Progenitor cell of endocrine pancreas (in vitro differentiated cells): ENCODE data around the gene IBA57. TPM values are rescaled to one million over a fixed set of nuclear protein-coding genes. Genes with fewer than 3 reads are reported as not detected.

Experiments
- DNase-seq: peaks from one replicate; pipeline ENCODE4 v3.0.0; 2021; ENCODE audit warnings: low spot score; ENCODE audit not compliant: unreplicated experiment
- H3K27ac Mint-ChIP-seq: 2 replicates; pipeline ENCODE4 v1.8.0; 2021; ENCODE audit warnings: mild to moderate bottlenecking, moderate library complexity, mixed read lengths
- H3K27me3 Mint-ChIP-seq: 2 replicates; pipeline ENCODE4 v1.8.0; 2021; ENCODE audit warnings: mixed read lengths
- H3K36me3 Mint-ChIP-seq: 2 replicates; pipeline ENCODE4 v1.8.0; 2022; ENCODE audit warnings: mixed read lengths; ENCODE audit not compliant: insufficient read depth
- H3K4me1 Mint-ChIP-seq: 2 replicates; pipeline ENCODE4 v1.8.0; 2021; ENCODE audit warnings: low read depth, mixed read lengths
- H3K4me3 Mint-ChIP-seq: 2 replicates; pipeline ENCODE4 v1.8.0; 2021; ENCODE audit warnings: low read depth, mild to moderate bottlenecking, moderate library complexity, mixed read lengths
- H3K9me3 Mint-ChIP-seq: 2 replicates; pipeline ENCODE4 v1.8.0; 2021; ENCODE audit warnings: low read depth, mixed read lengths
- total RNA-seq: library from RNA; stranded (reverse); gene quantifications from 2 replicates; pipeline ENCODE4 v1.2.1, GENCODE V29; 2021
- TF ChIP-seq, protein P1 (sequence below): fragments of 200-600 bp; sonication (generic); IDR thresholded peaks from one replicate; pipeline ENCODE4 v1.5.0; 2021; ENCODE audit warnings: antibody characterized with exemption, mild to moderate bottlenecking; ENCODE audit not compliant: unreplicated experiment

The IBA57 gene
- total RNA-seq, 1 donor from 2014 or later: 11.2 TPM

DNA sequence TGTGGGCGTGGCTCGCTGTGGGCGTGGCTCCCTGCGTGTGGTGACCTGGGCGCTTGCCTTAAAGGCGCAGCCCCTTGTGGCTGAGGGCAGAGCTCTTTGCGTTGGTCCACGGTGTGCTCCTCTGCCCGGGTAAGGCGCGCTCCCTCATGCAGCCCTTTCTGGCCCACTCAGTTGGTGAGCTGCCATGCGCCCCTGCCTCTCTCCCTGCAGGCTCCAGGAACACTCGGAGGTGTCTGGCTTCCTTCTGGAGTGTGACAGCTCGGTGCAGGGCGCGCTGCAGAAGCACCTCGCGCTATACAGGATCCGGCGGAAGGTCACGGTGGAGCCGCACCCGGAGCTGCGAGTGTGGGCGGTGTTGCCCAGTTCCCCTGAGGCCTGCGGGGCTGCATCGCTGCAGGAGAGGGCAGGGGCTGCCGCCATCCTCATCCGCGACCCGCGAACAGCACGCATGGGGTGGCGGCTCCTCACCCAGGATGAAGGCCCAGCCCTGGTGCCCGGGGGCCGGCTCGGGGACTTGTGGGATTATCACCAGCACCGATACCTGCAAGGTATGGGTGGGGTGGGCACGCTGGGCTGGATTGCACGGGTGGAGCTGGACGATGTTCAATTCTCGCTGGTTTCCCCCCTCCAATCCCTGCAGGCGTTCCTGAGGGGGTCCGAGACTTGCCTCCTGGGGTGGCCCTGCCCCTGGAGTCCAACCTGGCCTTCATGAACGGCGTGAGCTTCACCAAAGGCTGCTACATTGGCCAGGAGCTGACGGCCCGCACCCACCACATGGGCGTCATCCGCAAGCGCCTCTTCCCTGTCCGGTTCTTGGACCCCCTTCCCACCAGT lies 9.1 kb downstream of the IBA57 start:
- DNase-seq: no peak
- no peaks in the 10 kb centered on the region for H3K27me3 Mint-ChIP-seq
- TF ChIP-seq, protein P1, sequence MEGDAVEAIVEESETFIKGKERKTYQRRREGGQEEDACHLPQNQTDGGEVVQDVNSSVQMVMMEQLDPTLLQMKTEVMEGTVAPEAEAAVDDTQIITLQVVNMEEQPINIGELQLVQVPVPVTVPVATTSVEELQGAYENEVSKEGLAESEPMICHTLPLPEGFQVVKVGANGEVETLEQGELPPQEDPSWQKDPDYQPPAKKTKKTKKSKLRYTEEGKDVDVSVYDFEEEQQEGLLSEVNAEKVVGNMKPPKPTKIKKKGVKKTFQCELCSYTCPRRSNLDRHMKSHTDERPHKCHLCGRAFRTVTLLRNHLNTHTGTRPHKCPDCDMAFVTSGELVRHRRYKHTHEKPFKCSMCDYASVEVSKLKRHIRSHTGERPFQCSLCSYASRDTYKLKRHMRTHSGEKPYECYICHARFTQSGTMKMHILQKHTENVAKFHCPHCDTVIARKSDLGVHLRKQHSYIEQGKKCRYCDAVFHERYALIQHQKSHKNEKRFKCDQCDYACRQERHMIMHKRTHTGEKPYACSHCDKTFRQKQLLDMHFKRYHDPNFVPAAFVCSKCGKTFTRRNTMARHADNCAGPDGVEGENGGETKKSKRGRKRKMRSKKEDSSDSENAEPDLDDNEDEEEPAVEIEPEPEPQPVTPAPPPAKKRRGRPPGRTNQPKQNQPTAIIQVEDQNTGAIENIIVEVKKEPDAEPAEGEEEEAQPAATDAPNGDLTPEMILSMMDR: no peak
- H3K27ac Mint-ChIP-seq: no peak overlapping the region
- H3K36me3 Mint-ChIP-seq: no peaks in the 10 kb centered on the region
- H3K4me3 Mint-ChIP-seq: no peak overlapping the region
- H3K9me3 Mint-ChIP-seq: no peaks in the 10 kb centered on the region
- H3K4me1 Mint-ChIP-seq: no peaks in the 10 kb centered on the region

- H3K9me3 Mint-ChIP-seq: no peaks in the 10 kb centered on the region
- TF ChIP-seq, protein P1: no peak
- H3K36me3 Mint-ChIP-seq: no peaks in the 10 kb centered on the region
- H3K27me3 Mint-ChIP-seq: no peaks in the 10 kb centered on the region
- no peak overlapping the region for H3K27ac Mint-ChIP-seq
- no peak for DNase-seq
- H3K4me1 Mint-ChIP-seq: no peaks in the 10 kb centered on the region
- no peak overlapping the region for H3K4me3 Mint-ChIP-seq
Observed at GRCh38 chr1:228175316-228176023, 9.9 kb downstream of the IBA57 start.

DNA sequence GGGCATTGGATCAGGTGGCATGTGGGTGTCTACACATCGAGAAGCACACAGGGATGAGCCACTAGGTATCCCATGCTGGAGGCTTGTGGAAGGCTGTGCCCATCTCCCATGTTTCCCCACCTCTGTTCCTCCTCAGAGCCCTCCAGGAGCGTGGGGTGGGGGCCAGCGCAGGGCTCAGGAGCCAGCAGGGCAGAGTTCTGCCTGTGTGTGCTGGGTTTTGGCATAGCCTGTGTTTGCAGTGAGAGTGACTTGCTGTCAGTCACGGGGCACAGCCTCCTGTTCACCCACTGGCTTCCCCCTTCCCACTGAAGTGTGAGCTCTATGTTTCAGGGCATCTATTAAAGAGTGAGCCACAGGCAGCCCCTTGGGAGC lies 10.4 kb downstream of the IBA57 start:
- Mint-ChIP-seq H3K36me3 (no peaks in the 10 kb centered on the region), H3K27me3 (no peaks in the 10 kb centered on the region), H3K9me3 (no peaks in the 10 kb centered on the region), H3K27ac (no peak overlapping the region), H3K4me3 (no peak overlapping the region), H3K4me1 (no peaks in the 10 kb centered on the region)
- no peak for DNase-seq
- TF ChIP-seq, protein P1: no peak

DNA sequence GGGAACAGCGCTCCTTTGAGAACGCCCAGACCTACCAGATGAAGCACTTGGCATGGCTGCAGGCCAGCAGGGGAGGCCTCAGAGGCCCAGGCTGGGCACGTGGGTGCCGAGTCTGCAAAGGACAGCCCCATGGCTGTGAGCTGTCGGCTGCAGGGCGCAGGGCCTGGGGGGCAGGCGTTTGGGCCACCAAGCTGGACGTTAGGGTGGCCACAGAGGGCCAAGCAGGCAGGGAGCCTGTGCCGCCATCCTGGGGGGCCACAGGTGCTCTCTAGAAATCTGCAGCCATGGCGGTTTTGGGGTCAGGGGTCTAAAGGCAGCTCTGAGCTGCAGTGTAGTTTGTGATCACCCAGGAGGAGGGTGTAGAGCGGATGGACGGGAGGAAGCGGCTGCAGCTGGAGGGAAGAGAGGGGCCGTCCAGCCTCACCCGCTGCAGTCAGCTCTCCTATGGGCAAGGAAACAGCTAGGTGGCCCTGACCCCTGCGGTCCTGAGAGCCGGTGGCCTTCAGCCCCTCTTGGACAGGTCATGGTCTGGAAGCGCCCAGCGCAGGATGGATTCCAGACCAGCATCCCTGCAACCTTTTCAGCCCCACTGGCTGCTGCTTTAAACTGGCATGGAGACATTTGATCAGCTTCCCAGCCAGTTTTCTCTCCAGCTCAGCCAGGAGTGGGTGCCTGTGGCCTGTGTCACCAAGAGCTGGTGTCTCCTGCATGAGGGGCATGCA lies 11.0 kb downstream of the IBA57 start:
- H3K9me3 Mint-ChIP-seq: no peaks in the 10 kb centered on the region
- H3K4me3 Mint-ChIP-seq: no peak overlapping the region
- TF ChIP-seq, protein P1: no peak
- no peak for DNase-seq
- H3K36me3 Mint-ChIP-seq: no peaks in the 10 kb centered on the region
- H3K27ac Mint-ChIP-seq: no peak overlapping the region
- H3K27me3 Mint-ChIP-seq: no peaks in the 10 kb centered on the region
- no peaks in the 10 kb centered on the region for H3K4me1 Mint-ChIP-seq

DNA sequence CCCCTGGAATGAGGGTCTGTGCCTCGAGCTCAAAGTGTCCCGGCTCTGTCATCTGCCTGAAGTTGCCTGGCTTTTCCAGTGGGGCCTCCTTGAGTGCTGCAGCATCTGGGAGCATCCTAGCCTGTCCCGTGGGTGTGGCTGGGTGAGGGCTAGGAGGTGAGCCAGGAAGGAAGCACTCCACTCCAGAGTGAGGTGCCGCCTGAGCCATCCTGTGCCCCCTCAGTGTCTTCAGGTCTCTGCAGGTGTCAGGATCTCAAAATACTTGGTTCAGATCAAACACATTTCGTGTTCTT lies 11.5 kb downstream of the IBA57 start:
- Mint-ChIP-seq H3K4me3 (no peak overlapping the region), H3K27me3 (no peaks in the 10 kb centered on the region), H3K27ac (no peak overlapping the region), H3K9me3 (no peaks in the 10 kb centered on the region), H3K36me3 (no peaks in the 10 kb centered on the region), H3K4me1 (no peaks in the 10 kb centered on the region)
- no peak for DNase-seq
- TF ChIP-seq, protein P1: no peak
